Calu3 (cell line): ENCODE measurements around the gene PDGFA. TPM values are rescaled to one million over a fixed set of nuclear protein-coding genes. Genes with fewer than 3 reads are reported as not detected.

Source experiments
- BruUV-seq: library from RNA; stranded (reverse); fragments of 400-500 nt; replicated peaks from 2 replicates; lab custom pipeline; 2021; lab: Mats Ljungman, UMichigan
- CTCF ChIA-PET: fragments of 300-600 bp; sonication (Branson Sonifier 250); formaldehyde crosslinking; loops from one replicate; lab custom pipeline; 2022; ENCODE audit warnings: antibody characterized with exemption; lab: Charles Lee
- DNase-seq: peaks from one replicate; pipeline ENCODE4 v3.0.0; 2022
- H3K27ac Mint-ChIP-seq: one replicate; pipeline ENCODE4 v1.8.0; 2022; ENCODE audit warnings: mixed read lengths; ENCODE audit not compliant: unreplicated experiment
- H3K27me3 Mint-ChIP-seq: one replicate; pipeline ENCODE4 v1.8.0; 2022; ENCODE audit warnings: mixed read lengths; ENCODE audit not compliant: unreplicated experiment
- H3K36me3 Mint-ChIP-seq: one replicate; pipeline ENCODE4 v1.8.0; 2022; ENCODE audit warnings: mild to moderate bottlenecking, moderate library complexity, mixed read lengths; ENCODE audit not compliant: insufficient read depth, unreplicated experiment
- H3K4me1 Mint-ChIP-seq: one replicate; pipeline ENCODE4 v1.8.0; 2022; ENCODE audit warnings: mild to moderate bottlenecking, low read depth, mixed read lengths; ENCODE audit not compliant: unreplicated experiment
- H3K4me3 Mint-ChIP-seq: one replicate; pipeline ENCODE4 v1.8.0; 2022; ENCODE audit warnings: mild to moderate bottlenecking, low read depth, moderate library complexity, mixed read lengths; ENCODE audit not compliant: unreplicated experiment
- H3K9me3 Mint-ChIP-seq: one replicate; pipeline ENCODE4 v1.8.0; 2022; ENCODE audit warnings: low read depth, mixed read lengths; ENCODE audit not compliant: unreplicated experiment
- CTCF ChIP-seq: fragments of 200-600 bp; IDR thresholded peaks from one replicate; pipeline ENCODE4 v1.8.0; 2022; ENCODE audit warnings: antibody characterized with exemption; ENCODE audit not compliant: unreplicated experiment
- intact Hi-C: fragments of 100-400 bp; cut with micrococcal nuclease; formaldehyde crosslinking; loops from one replicate; pipeline ENCODE4 v1.10.0; 2022; ENCODE audit not compliant: unreplicated experiment
- total RNA-seq: library from RNA; stranded (reverse); gene quantifications from 2 replicates; pipeline ENCODE4 v1.2.3, GENCODE V29; 2022

The PDGFA gene
- total RNA-seq, 1 experiment from 2014 or later: 4.5 TPM

DNA sequence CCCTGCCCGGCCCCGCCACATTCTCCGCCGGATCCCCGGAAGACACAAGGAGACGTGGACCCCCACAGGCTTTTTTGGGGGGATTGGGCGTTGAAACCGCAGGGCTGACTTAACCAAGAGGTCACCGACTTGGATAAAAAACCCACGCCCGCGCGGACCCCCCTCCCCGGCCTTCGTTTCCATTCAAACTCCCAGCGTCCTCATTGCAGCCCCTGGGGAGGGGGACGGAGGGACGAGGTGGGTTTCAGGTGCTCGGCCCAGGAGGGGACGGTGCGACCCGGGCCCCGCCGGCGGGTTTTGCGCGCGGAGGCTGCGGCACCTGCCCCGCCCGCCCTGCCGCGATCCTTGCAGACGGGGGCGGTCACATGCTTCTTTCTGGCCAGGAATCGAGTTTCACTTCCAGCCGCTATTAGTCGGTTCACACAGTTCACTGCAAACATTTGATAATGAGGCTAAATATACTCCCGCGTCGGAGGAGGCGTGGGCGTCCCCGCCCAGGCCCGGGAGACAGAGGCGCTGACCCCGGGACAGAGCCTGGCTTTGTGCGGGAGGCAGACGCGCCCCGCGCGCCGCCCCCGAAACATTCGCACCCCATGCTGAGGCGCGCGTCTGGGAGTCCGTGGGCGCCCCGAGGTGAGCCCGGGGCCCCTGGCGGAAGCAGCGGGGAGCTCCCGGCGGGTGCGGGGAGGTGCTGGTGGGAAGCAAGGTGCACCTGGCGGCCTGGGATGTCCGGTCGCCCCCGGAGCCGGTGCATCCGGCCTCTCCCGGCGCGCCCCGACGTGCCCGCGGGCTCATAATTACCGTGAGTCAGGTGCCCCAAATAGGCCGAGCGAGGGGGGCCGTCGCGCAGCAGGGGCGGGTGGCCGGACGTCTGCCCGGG, 2.7 kb upstream of the PDGFA start:
- H3K36me3 Mint-ChIP-seq: peaks cover 38% of the 10 kb centered on the region
- H3K4me1 Mint-ChIP-seq: peaks cover 9% of the 10 kb centered on the region
- CTCF ChIA-PET: no interaction called here
- TF ChIP-seq CTCF: peak; percentile 10
- peak overlapping the region; percentile 66 for H3K4me3 Mint-ChIP-seq
- peak; percentile 72 for DNase-seq
- peaks cover 60% of the 10 kb centered on the region for H3K27me3 Mint-ChIP-seq
- intact Hi-C loops: loop anchor here (10.0 kb wide), 1 partner anchor 112 kb away; no protein-coding TSS in a partner anchor
- BruUV-seq: no TSS peak
- H3K9me3 Mint-ChIP-seq: no peaks in the 10 kb centered on the region
- H3K27ac Mint-ChIP-seq: no peak overlapping the region

- Mint-ChIP-seq H3K36me3 (peaks cover 40% of the 10 kb centered on the region), H3K27me3 (peaks cover 68% of the 10 kb centered on the region), H3K4me3 (peak overlapping the region; percentile 66), H3K27ac (no peak overlapping the region), H3K9me3 (no peaks in the 10 kb centered on the region), H3K4me1 (peaks cover 9% of the 10 kb centered on the region)
- no TSS peak for BruUV-seq
- no peak for TF ChIP-seq CTCF
- CTCF ChIA-PET: interaction anchor here (0.6 to 0.9 kb wide), 2 partner anchors 18 to 404 kb away, joined by 3 read pairs; no protein-coding TSS in a partner anchor
- DNase-seq: peak; percentile 70
- intact Hi-C loops: loop anchor here (10.0 kb wide), 1 partner anchor 113 kb away; no protein-coding TSS in a partner anchor
Observed at GRCh38 chr7:521221-522070, 1.8 kb upstream of the PDGFA start.

DNA sequence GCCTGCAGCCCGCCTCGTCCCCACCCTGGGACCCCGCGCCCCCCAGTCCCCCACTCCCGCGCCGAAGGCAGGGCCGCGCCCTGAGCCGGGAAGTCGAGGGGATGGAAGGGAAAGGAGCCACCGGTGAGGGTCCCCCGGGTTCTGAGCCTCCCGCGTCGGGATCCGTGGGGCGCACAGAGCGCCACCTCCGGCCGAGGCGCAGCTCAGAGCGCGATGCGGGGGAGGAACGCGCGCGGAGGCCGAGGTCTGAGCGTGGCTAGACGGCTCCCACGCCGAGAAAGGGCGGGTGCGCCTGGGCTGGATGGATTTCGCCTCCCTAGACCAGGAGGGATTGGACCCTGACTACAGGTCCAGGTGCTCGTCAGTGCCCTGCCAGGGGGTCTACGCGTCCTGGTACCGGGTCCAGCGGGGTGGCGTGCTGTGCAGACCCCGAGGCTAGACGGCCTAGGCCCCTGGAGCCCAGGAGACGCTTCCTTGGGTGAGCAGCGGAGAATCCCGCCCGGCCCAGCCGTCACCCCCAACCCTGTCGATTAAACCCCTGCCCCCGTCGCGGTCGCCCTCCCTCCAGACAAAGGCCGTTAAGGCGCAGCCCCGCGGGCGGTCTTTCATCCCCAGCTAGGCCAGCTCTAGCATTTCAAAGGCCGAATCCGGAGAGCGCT, 986 bp upstream of the PDGFA start:
- no peak for DNase-seq
- Mint-ChIP-seq H3K4me3 (peak overlapping the region; percentile 66), H3K4me1 (peaks cover 9% of the 10 kb centered on the region), H3K27ac (no peak overlapping the region), H3K36me3 (peaks cover 48% of the 10 kb centered on the region), H3K9me3 (no peaks in the 10 kb centered on the region), H3K27me3 (peaks cover 76% of the 10 kb centered on the region)
- TF ChIP-seq CTCF: no peak
- no TSS peak for BruUV-seq
- intact Hi-C loops: loop anchor here (10.0 kb wide), 1 partner anchor 114 kb away; no protein-coding TSS in a partner anchor
- CTCF ChIA-PET: interaction anchor here (0.5 to 0.9 kb wide), 2 partner anchors 17 to 27 kb away, joined by 3 to 5 read pairs; no protein-coding TSS in a partner anchor
